Measurements from ENCODE around the gene ATP8B1. TPM values are rescaled to one million over a fixed set of nuclear protein-coding genes. Genes with fewer than 3 reads are reported as not detected.

The ATP8B1 gene
- total and polyA plus RNA-seq, 3 donors from 2014 or later = 1.6 to 3.0 (median 1.7) TPM

- Histone ChIP-seq H3K27ac (no peak overlapping the region), H3K4me1 (no peaks in the 10 kb centered on the region), H3K9me3 (no peaks in the 10 kb centered on the region), H3K36me3 (ENCODE audit: low read depth, missing control alignments) (no peaks in the 10 kb centered on the region), H3K27me3 (no peaks in the 10 kb centered on the region), H3K4me3 (no peak overlapping the region)
- intact Hi-C loops (cut with DNase I; ENCODE audit: low total_unique reads) = no loop called here
- 25 to 40% methylated on average over 10 of the region's 10 CpGs for WGBS, 2 donors
- DNase-seq = peak; percentile 63
- TF ChIP-seq POLR2A (IDR thresholded peaks at IDR 0.05) (no peak), CTCF (IDR thresholded peaks at IDR 0.05) (no peak)
Measured at GRCh38 chr18:57819671-57820460, 16.8 kb upstream of the ATP8B1 start.

GRCh38 chr18:57819119-57819518 lies 16.0 kb upstream of the ATP8B1 start:
- TF ChIP-seq CTCF (IDR thresholded peaks at IDR 0.05) (no peak), POLR2A (IDR thresholded peaks at IDR 0.05) (no peak)
- Histone ChIP-seq H3K4me1 (no peaks in the 10 kb centered on the region), H3K9me3 (no peaks in the 10 kb centered on the region), H3K36me3 (ENCODE audit: low read depth, missing control alignments) (no peaks in the 10 kb centered on the region), H3K4me3 (no peak overlapping the region), H3K27ac (no peak overlapping the region), H3K27me3 (no peaks in the 10 kb centered on the region)
- intact Hi-C loops (cut with DNase I; ENCODE audit: low total_unique reads) = no loop called here
- no peak for DNase-seq
- 76 to 81% methylated on average over 3 of the region's 3 CpGs for WGBS, 2 donors

- H3K4me1 ChIP-seq = no peaks in the 10 kb centered on the region
- WGBS, 2 donors = 89 to 91% methylated on average over 10 of the region's 10 CpGs
- no peak overlapping the region for H3K4me3 ChIP-seq
- no peak overlapping the region for H3K27ac ChIP-seq
- intact Hi-C loops (cut with DNase I; ENCODE audit: low total_unique reads) = no loop called here
- no peaks in the 10 kb centered on the region for H3K27me3 ChIP-seq
- TF ChIP-seq CTCF (IDR thresholded peaks at IDR 0.05) (no peak), POLR2A (IDR thresholded peaks at IDR 0.05) (no peak)
- no peaks in the 10 kb centered on the region for H3K36me3 ChIP-seq (ENCODE audit: low read depth, missing control alignments)
- H3K9me3 ChIP-seq = no peaks in the 10 kb centered on the region
- no peak for DNase-seq
Measured at GRCh38 chr18:57816208-57816954, 13.3 kb upstream of the ATP8B1 start.

GRCh38 chr18:57814555-57814954 lies 11.4 kb upstream of the ATP8B1 start:
- TF ChIP-seq POLR2A (IDR thresholded peaks at IDR 0.05) (no peak), CTCF (IDR thresholded peaks at IDR 0.05) (no peak)
- no peaks in the 10 kb centered on the region for H3K9me3 ChIP-seq
- DNase-seq = no peak
- WGBS, 2 donors = 85 to 89% methylated on average over 2 of the region's 2 CpGs
- H3K4me1 ChIP-seq = no peaks in the 10 kb centered on the region
- intact Hi-C loops (cut with DNase I; ENCODE audit: low total_unique reads) = no loop called here
- H3K36me3 ChIP-seq (ENCODE audit: low read depth, missing control alignments) = no peaks in the 10 kb centered on the region
- H3K4me3 ChIP-seq = no peak overlapping the region
- no peak overlapping the region for H3K27ac ChIP-seq
- H3K27me3 ChIP-seq = no peaks in the 10 kb centered on the region

Data from testis (tissue), 3 donors.